A673 (cell line): ENCODE data around the gene HSF2BP.

Source experiments
- EZH2 ChIP-seq: fragments of 200-600 bp; sonication (generic); IDR thresholded peaks from 2 replicates; pipeline ENCODE4 v1.6.1; 2017; ENCODE audit warnings: borderline replicate concordance, low read depth, mild to moderate bottlenecking, mixed read lengths, antibody characterized with exemption, low read length; ENCODE audit not compliant: poor library complexity, severe bottlenecking
- TF ChIP-seq, protein P1 (sequence below): fragments of 300-800, 200-600 bp; sonication (generic); conservative IDR thresholded peaks from 2 replicates; pipeline ENCODE4 v1.5.1; 2017; ENCODE audit warnings: low read depth, mild to moderate bottlenecking, antibody characterized with exemption, low read length, moderate library complexity, mixed read lengths

DNA sequence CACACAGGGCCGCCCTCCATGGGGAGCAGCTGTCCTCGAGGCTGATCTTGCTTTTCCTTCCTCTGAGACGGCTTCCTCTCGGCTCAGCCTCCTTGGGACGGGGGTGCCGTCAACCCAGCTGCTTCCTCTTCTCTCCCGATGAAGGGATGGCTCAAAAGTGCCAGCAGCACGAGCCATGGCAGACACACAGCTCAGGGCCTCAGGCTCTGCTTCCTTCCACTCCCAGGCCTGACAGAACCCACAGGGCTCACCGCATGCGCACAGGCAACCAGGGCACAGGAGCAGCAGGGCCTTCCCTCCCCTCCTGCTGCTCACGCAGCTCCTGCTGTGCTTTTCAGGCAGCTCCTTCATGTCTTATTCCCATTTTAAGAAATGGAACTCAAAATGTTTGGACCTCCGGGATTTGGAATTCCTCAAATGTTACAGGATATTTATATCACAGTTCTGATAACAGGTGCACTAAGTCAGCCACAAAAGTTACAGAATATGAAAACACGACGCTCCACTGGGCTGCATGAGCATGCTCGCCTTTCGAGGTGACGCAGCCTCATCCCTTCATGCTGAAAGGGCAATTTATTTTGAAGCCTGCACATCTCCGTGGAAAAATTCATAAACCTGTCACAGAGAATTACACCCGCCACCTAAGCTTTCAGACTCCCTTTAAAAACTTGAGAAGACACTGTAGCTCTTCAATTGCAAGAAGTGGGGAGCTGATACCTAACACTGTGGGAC is 84.4 kb downstream of the HSF2BP start:
- TF ChIP-seq, protein P1, sequence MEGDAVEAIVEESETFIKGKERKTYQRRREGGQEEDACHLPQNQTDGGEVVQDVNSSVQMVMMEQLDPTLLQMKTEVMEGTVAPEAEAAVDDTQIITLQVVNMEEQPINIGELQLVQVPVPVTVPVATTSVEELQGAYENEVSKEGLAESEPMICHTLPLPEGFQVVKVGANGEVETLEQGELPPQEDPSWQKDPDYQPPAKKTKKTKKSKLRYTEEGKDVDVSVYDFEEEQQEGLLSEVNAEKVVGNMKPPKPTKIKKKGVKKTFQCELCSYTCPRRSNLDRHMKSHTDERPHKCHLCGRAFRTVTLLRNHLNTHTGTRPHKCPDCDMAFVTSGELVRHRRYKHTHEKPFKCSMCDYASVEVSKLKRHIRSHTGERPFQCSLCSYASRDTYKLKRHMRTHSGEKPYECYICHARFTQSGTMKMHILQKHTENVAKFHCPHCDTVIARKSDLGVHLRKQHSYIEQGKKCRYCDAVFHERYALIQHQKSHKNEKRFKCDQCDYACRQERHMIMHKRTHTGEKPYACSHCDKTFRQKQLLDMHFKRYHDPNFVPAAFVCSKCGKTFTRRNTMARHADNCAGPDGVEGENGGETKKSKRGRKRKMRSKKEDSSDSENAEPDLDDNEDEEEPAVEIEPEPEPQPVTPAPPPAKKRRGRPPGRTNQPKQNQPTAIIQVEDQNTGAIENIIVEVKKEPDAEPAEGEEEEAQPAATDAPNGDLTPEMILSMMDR, result no peak
- no peak for TF ChIP-seq EZH2
